ENCODE data around the gene SLC44A5. TPM values are rescaled to one million over a fixed set of nuclear protein-coding genes. Genes with fewer than 3 reads are reported as not detected.

SLC44A5 gene
- polyA plus RNA-seq, 2 of the 4 experiments (the other 2 are of a cell fraction): 0.10 to 1.5 TPM

DNA sequence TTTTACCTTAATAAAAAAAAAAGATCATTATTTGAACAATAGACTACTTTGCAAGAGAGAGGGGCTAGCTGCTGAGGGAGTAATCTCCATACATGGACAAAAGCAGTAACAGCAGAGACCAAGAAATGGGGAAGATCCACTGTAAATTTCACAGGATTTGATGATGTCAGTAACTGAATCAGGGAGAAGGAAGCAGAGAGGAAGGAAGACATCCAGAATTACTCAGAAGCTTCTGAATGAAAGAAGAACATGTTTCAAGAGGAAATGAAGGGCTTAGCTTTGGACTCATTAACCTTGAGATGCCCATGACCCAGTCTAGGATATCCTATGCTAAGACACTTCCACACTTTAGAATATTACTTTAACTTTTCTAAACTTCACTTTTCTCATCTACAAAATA is 60.4 kb downstream of the SLC44A5 start (continued):
- TF ChIP-seq KDM5A (IDR thresholded peaks at IDR 0.05): no peak
- no peak for TF ChIP-seq RFX5 (IDR thresholded peaks at IDR 0.05)

- no peaks in the 10 kb centered on the region for H3K9me3 ChIP-seq
- ChIA-PET CTCF (no interaction called here), POLR2A (no interaction called here)
- no peaks in the 10 kb centered on the region for H3K4me1 ChIP-seq
- TF ChIP-seq HOXB13 (CRISPR knock-in tag; IDR thresholded peaks at IDR 0.05; ENCODE audit: low read depth) (no peak), MAX (IDR thresholded peaks at IDR 0.05) (no peak), JUNB (IDR thresholded peaks at IDR 0.05) (no peak), HMGXB4 (CRISPR knock-in tag; IDR thresholded peaks at IDR 0.05; ENCODE audit: borderline replicate concordance) (no peak), HEYL (CRISPR knock-in tag; IDR thresholded peaks at IDR 0.05) (no peak)
- no peak overlapping the region for H3K4me2 ChIP-seq
- FAIRE-seq (no peak), ATAC-seq (no peak), DNase-seq (ENCODE audit: low read depth in 1 of 2, low spot score in 1 of 2) (no peak)
- WGBS (ENCODE audit: missing lambda C conversion rate): 3% methylated on average over 3 of the region's 3 CpGs
- no peak overlapping the region for H3K4me3 ChIP-seq
- H3K27ac ChIP-seq: no peak overlapping the region
Observed at GRCh38 chr1:75548721-75549480, 62.0 kb downstream of the SLC44A5 start.

GRCh38 chr1:75543705-75544104 is 67.2 kb downstream of the SLC44A5 start:
- no peaks in the 10 kb centered on the region for H3K4me1 ChIP-seq
- no peak overlapping the region for H3K4me3 ChIP-seq
- POLR2A ChIA-PET: no interaction called here
- CTCF ChIA-PET: no interaction called here
- no peak for TF ChIP-seq FOXS1 (CRISPR knock-in tag; IDR thresholded peaks at IDR 0.05)
- TF ChIP-seq POLR2A (IDR thresholded peaks at IDR 0.05; ENCODE audit: low read length): no peak
- no peak for TF ChIP-seq CBX8 (IDR thresholded peaks at IDR 0.05)
- TF ChIP-seq NPAS2 (CRISPR knock-in tag; IDR thresholded peaks at IDR 0.05; ENCODE audit: borderline replicate concordance): no peak
- TF ChIP-seq, protein P1, sequence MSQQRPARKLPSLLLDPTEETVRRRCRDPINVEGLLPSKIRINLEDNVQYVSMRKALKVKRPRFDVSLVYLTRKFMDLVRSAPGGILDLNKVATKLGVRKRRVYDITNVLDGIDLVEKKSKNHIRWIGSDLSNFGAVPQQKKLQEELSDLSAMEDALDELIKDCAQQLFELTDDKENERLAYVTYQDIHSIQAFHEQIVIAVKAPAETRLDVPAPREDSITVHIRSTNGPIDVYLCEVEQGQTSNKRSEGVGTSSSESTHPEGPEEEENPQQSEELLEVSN (IDR thresholded peaks at IDR 0.05; ENCODE audit: borderline replicate concordance, low read depth): no peak
- no peak for TF ChIP-seq HOXB5 (CRISPR knock-in tag; IDR thresholded peaks at IDR 0.05)
- TF ChIP-seq FOSB (CRISPR knock-in tag; IDR thresholded peaks at IDR 0.05): no peak
- TF ChIP-seq EHF (CRISPR knock-in tag; IDR thresholded peaks at IDR 0.05): no peak
- TF ChIP-seq JUNB (IDR thresholded peaks at IDR 0.05): no peak
- no peak for TF ChIP-seq RCOR1 (IDR thresholded peaks at IDR 0.05; ENCODE audit: low read depth, low read length)
- TF ChIP-seq MAZ (IDR thresholded peaks at IDR 0.05; ENCODE audit: borderline replicate concordance, low read depth, low read length): no peak
- TF ChIP-seq HOXA7 (CRISPR knock-in tag; IDR thresholded peaks at IDR 0.05): no peak
- TF ChIP-seq JUN (IDR thresholded peaks at IDR 0.05): no peak
- TF ChIP-seq MAX (IDR thresholded peaks at IDR 0.05): no peak
- no peak for TF ChIP-seq RFX5 (IDR thresholded peaks at IDR 0.05)
- TF ChIP-seq ZNF302 (CRISPR knock-in tag; IDR thresholded peaks at IDR 0.05): no peak
- no peak for TF ChIP-seq PHF8 (IDR thresholded peaks at IDR 0.05; ENCODE audit: borderline replicate concordance, low read depth)
- TF ChIP-seq SREBF2 (IDR thresholded peaks at IDR 0.05): no peak
- no peak for TF ChIP-seq HOXB13 (CRISPR knock-in tag; IDR thresholded peaks at IDR 0.05; ENCODE audit: low read depth)
- ATAC-seq: no peak
- DNase-seq (ENCODE audit: low read depth in 1 of 2, low spot score in 1 of 2): no peak
- no peak overlapping the region for H3K4me2 ChIP-seq
- no peak for FAIRE-seq
- H3K27ac ChIP-seq: no peak overlapping the region
- H3K9me3 ChIP-seq: no peaks in the 10 kb centered on the region
